GM19467 (cell line): Measurements from ENCODE around the gene SH2D2A.

Experiments
- ATAC-seq: cut with Tn5 transposase; IDR thresholded peaks from one replicate; pipeline ENCODE4 v1.9.1; 2021; ENCODE audit warnings: mild to moderate bottlenecking, moderate library complexity; ENCODE audit not compliant: unreplicated experiment

SH2D2A gene

DNA sequence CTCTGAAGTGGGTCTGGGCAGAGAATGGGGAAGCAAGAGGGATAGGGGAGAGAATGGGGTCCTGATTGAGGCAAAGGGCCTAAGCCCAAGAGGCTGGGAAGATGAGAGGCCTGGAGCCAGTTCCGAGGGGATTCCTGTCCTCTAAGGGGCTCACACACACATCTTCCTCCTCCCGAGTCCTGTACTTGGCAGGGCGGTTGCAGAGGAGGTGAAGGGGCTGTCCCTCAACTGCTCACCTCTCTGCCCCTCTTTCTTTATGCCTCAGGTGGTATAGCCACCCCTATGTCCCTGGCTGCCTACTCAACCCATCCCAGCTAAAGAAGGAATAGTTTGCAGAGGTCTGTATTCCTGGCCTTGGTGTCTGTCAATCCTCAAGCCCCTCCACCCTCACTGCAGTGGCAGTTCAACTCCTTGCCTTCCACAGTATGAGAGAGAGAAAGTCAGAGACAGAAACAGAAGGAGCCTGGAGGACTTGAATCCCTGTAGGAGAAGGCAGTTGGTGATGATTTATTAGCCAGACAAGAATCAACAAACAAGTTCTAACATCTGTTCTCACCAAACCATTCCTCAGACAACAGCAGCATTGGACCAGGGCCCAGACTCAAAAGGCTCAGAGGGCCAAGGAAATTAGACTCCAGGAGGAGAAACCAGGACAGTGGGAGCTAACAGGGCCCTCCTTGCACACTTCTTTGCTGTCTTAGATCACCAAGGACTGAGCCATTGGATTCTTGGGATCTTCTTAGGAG is 10.7 kb downstream of the SH2D2A start:
- no peak for ATAC-seq

GRCh38 chr1:156804572-156805243 is 11.9 kb downstream of the SH2D2A start:
- no peak for ATAC-seq

DNA sequence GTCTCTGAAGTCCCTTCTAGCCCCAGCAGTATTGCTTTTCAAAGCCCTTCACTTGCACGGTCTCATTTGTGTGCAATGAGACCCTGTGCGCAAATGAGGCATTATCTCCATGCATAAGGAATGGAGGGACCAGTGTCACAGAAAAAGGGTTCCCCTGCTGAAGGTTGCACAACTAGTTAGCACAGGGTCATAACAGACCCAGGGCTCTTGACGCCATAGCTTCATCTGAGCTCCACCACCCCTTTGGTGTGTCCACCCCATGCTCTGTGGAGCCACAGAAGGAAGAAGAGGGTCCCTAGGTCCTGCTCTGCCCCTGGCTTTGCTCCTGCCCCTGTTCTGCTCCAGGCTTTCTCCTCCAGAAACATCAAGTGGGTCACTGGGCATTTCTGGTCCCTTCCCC is 12.6 kb downstream of the SH2D2A start:
- no peak for ATAC-seq

- ATAC-seq, result no peak
Observed at GRCh38 chr1:156803086-156803851, 13.4 kb downstream of the SH2D2A start.

DNA sequence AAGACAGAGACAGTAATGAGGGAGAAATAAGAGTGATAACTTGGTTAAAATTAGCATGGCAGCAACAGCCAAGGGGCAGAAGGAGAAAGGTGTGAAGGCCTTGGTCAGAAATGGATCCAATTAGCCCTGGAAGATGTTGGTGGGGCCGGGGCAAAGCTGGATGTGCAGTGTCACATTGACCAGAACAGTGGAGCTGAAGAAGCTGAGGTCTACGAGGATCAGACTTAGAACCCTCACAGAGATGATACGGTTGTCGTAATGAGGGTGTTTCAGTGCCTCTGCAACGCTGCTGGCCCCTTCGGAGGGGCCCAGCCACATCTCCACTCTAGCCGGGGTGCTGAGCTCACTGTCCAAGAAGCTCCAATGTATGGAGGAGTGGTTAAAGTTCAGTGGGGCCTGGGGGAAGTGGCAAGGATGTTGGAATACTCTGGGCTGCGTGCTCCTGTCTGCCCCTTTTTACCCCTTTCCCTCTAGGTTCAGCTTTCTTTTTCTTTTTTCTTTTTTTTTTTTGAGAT is 14.2 kb downstream of the SH2D2A start:
- no peak for ATAC-seq

DNA sequence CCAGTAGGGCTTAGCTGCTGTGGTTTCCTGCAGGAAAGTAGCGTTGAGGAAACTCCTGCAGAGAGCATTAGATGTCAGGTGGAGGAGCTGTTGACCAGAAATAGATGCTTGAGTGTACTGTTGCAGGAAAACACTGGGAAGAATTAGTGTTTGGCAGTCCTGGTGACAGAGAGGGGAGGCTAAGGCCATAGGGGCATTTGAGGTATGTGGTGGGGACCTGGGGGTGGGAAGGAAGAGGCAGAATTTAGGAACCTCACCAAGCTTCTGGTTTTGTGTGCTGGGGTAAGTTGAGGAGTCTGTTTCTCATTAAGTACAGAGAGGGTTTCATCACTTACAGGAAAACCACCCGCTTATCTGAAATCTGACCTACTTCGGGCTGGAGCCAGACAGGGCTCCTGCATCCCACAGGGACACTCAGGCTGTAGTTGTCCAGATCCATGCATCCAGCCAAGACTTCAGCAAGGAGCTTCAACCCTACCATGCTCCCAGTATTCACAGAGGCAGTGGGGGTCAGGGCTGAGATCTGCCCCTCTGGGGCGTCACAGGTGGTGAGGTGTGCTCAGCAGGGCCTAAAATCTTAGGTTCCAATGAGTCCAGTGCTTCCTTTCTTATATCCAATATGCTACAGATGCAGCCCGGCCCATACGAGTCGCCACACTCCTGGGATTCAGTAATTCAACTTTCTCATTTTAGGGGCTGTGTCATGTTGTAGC is 15.1 kb downstream of the SH2D2A start:
- ATAC-seq, result no peak

DNA sequence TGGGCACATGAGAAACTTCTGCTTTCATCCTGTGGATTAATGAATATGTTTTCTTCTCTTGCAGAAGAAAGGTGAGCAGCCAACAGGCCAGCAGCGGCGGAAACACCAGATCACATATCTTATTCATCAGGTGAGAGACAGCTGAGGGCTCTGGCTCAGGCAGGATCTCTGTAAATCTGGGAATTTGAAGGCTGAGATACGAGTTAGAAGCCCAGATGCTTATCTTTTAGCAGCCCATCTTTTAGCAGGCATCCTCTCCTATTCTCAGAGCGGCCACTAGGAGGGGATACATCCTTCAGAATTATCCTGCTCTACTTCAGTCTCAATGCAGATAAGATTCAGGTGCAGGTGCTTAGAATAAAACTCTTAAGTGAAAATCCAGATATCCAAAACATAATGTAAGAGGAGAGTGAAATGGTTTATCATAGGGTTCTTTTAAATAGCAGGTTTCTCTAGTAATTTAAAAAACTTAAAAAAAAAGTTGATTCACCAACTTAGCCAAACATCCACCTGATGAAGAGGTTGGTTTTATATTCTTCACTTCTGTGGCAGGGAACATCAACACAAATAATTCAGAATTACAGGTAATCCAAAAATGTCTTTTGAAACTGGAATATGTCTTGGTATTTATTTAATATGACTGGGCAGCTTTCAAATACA is 19.3 kb downstream of the SH2D2A start:
- no peak for ATAC-seq

GRCh38 chr1:156796340-156797097 is 20.1 kb downstream of the SH2D2A start:
- no peak for ATAC-seq

- no peak for ATAC-seq
Observed at GRCh38 chr1:156795787-156796186, 20.9 kb downstream of the SH2D2A start.

GRCh38 chr1:156795374-156795733 is 21.3 kb downstream of the SH2D2A start:
- ATAC-seq, result no peak

- no peak for ATAC-seq
Observed at GRCh38 chr1:156794506-156795373, 21.9 kb downstream of the SH2D2A start.

- ATAC-seq, result no peak
Observed at GRCh38 chr1:156789621-156790318, 26.9 kb downstream of the SH2D2A start.

DNA sequence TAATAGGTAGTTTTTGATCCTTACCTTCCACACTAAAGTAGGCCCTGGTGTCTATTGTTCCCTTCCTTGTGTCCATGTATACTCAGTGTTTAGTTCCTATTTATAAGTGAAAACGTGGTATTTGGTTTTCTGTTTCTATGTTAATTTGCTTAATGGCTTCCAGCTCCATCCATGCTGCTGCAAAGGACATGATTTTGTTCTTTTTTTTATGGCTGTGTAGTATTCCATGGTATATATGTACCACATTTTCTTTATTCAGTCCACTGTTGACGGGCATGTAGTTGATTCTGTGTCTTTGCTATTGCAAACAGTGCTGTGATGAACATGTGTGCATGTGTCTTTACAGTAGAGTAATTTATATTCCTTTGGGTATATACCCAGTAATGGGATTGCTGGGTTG is 28.5 kb downstream of the SH2D2A start:
- no peak for ATAC-seq

DNA sequence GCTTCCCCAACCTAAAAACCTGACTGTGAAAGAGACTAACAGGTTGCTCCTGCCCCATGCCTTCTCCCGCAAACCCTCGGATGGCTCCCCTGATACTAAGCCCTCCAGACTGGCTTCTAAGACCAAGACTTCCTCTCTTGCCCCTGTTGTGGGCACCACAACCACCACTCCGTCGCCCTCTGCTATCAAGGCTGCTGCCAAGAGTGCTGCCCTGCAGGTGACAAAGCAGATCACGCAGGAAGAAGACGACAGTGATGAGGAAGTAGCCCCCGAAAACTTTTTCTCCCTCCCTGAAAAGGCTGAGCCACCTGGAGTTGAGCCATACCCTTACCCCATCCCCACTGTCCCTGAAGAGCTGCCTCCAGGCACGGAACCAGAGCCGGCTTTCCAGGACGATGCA is 30.0 kb downstream of the SH2D2A start:
- ATAC-seq, result no peak

GRCh38 chr1:156785458-156785857 is 31.2 kb downstream of the SH2D2A start:
- no peak for ATAC-seq

DNA sequence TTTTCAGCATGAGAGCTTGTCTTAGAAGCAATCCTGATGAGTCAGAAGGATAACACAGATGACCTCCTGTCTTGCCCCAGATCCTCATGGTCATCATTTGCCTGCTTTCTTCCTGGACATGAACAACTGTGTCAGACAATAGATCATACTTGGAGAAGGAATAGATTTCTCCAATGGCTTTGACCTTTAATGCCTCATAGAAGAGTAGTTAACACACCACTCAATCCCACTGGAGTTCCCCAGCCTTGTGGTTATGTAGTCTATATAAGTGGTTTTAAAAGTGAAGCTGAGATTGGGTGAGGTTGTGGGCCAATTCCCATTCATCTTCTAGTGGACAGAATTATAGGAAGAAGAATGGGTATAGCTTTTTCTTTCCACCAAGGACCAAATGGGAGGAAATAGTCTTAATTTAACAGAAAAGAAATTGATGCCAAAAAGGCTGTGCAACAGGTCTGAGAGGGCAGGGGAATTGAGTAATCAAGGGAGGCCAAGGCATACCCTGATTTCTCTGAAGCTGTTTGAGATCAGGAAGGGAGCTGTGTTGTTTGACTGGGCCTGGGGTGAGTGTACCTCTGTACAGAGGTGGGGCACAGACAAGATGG is 35.0 kb downstream of the SH2D2A start:
- no peak for ATAC-seq

DNA sequence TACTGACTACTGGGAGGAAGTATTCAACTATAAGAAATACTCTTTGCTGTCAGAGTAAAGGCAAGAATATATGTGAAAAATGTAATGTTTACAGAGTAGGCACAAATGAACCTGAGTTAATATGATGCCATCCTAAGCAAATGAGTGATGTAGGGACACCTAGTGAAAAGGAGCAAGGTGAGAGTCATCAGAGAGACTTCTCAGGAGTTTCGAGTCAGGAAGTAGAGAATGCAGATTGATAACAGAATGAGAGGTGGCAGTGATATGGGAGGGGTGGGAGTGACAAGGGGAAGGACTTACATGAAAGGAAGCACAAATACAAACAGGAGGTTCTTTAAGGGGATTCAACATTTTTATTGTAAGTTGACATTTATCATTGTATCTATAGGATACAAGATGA is 39.1 kb downstream of the SH2D2A start:
- no peak for ATAC-seq

DNA sequence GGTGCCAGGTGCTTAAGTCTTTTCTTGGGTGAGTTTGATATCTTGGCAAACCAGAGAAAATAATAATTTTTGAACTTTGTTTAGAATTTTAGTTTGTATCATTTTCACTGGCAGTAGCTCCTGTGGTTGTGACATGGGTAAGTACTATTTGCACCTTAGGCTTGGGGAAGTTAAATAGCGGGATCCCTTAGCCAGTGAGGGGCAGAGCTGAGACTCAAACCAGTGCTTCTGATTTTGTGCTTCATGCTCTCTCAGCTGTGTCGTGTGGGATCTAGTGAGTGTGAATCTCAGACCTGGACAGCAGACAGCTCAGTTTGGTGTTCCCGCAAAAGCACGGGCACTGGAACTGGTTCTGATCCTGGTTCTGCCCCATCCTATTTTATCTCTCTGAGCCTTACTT is 39.7 kb downstream of the SH2D2A start:
- no peak for ATAC-seq
